Epithelial cell of esophagus (primary cell): ENCODE data around the gene C11orf58.

Experiments
- DNase-seq: peaks from one replicate; pipeline ENCODE4 v3.0.0; 2010; ENCODE audit warnings: low read depth
- H3K4me3 ChIP-seq: 2 replicates; pipeline ENCODE4 v1.5.1; 2011; ENCODE audit warnings: mild to moderate bottlenecking, low read length, control low read depth
- CTCF ChIP-seq: IDR thresholded peaks from 2 replicates; pipeline ENCODE4 v1.5.1; 2011; ENCODE audit warnings: low read depth, mild to moderate bottlenecking, low read length, control low read depth, inconsistent platforms; ENCODE audit not compliant: insufficient read depth; ENCODE audit errors: missing control alignments

Gene C11orf58

DNA sequence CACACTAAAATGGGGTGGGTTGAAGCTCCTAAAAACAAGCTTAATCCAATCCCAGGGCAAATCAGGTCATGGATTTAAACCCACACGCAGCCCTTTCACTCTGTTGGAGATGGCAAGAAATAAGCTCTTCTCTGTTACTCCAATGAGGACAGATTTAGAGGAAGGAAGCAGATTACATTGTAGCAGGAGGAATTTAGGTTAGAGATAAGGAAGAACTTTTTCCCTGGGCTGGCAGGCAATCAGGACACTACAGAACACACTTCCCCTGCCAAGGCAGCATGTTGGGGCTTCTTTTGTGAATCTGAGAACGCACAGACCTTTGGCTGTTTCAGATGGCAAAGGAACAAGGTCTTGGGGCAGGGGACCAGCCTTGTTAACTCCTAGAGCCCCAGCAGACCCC is 46.2 kb downstream of the C11orf58 start:
- no peak for DNase-seq
- no peak overlapping the region for H3K4me3 ChIP-seq
- no peak for TF ChIP-seq CTCF

GRCh38 chr11:16785520-16786128 is 47.2 kb downstream of the C11orf58 start:
- no peak overlapping the region for H3K4me3 ChIP-seq
- peak; percentile 96 for TF ChIP-seq CTCF
- DNase-seq = peak; percentile 81

DNA sequence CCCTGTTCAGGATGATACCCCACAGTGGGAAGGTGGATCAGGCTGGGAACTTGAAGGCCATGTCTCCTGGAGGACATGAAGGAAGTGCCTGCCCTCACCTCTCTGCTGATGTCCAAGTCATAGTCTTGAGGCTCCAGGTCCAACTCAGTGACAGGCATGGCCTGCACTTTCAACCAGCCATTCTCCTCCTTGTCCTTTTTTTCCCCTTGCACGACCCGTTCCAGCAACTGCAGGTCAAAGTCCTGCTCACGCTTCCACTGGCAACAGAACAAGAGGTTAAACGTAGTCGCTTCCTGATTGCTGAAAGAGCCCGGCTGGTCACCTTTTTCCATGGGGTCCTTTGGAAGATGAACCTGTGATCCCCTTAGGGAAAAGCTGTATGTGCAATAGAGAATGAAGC is 47.7 kb downstream of the C11orf58 start:
- no peak for TF ChIP-seq CTCF
- no peak for DNase-seq
- no peak overlapping the region for H3K4me3 ChIP-seq

DNA sequence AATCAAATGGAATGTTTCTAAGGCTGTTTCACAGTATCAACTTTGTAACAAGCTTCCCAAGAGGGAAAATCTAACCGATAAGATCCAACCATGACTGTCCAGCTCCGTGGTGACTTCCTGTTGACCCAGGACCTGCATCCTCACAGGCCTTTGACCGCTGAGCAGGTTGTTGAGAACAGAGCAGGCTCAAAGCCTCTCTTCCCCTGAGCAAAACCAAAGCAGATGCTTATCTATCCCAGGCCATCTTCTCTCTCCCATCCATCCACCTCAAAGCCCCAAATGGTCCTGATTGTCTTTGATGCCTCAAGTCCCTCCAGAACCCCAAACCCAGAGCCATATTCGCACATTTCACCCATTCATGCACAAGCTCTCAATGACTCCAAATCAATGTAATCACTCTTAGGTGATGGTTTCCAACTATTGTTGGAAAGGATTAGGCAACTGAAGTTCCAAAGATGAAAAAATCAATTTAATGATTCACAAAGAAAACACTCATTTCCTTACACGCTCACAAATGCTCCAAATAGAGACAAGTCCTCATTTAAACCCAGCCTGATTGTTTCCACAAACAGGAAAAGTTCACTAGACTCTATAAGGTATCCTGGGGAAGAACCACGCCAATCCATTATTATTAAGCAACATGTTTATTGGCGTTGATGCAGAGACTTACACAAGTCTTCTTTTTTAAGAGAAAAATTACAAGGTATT is 48.7 kb downstream of the C11orf58 start:
- peak; percentile 41 for DNase-seq
- no peak for TF ChIP-seq CTCF
- H3K4me3 ChIP-seq = no peak overlapping the region

GRCh38 chr11:16788141-16789062 is 50.0 kb downstream of the C11orf58 start:
- no peak overlapping the region for H3K4me3 ChIP-seq
- DNase-seq = peak; percentile 99
- peak; percentile 93 for TF ChIP-seq CTCF

GRCh38 chr11:16789063-16789420 is 50.6 kb downstream of the C11orf58 start:
- no peak for DNase-seq
- H3K4me3 ChIP-seq = no peak overlapping the region
- no peak for TF ChIP-seq CTCF
